22Rv1 (cell line): ENCODE results near the gene TMIGD3.

Experiments
- CTCF ChIP-seq: fragments of 450-650 bp; IDR thresholded peaks from 2 replicates; pipeline ENCODE4 v1.5.1; 2017; ENCODE audit warnings: mild to moderate bottlenecking
- ZFX ChIP-seq: fragments of 450-650 bp; IDR thresholded peaks from 2 replicates; pipeline ENCODE4 v1.6.1; 2017; ENCODE audit warnings: antibody characterized with exemption, borderline replicate concordance

- no peak for TF ChIP-seq CTCF
- TF ChIP-seq ZFX = no peak
Observed at GRCh38 chr1:111499026-111499785, 4.2 kb downstream of the TMIGD3 start.
